ENCODE measurements around the gene TENT4B.

DNA sequence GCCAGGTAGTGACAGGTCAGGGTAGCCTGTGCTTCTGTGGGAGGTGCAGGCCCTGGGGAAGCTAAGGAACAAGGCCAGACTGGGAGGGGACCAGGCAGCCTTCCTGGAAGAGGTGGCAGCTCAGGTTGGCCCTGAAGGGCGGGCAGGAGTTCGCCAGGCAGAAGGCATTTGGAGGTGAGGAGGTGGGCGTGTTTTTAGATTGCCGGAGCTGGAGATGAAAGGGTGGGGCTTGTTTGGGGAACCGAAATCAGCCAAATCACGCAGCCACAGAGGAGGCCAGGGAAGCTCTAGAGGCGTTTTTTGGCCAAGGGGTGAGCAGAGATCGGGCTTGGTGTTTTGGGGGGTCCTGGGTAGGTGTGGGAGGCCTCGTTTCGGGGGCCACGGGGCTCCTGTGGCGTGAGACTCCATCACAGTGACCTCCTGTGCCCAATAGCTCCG is 120.8 kb downstream of the TENT4B start:
- no peak for TF ChIP-seq FOXK2 (IDR thresholded peaks at IDR 0.05)
- TF ChIP-seq TARDBP (IDR thresholded peaks at IDR 0.05) = no peak
- no peak for TF ChIP-seq ZNF384 (IDR thresholded peaks at IDR 0.05)
- TF ChIP-seq, protein P1, sequence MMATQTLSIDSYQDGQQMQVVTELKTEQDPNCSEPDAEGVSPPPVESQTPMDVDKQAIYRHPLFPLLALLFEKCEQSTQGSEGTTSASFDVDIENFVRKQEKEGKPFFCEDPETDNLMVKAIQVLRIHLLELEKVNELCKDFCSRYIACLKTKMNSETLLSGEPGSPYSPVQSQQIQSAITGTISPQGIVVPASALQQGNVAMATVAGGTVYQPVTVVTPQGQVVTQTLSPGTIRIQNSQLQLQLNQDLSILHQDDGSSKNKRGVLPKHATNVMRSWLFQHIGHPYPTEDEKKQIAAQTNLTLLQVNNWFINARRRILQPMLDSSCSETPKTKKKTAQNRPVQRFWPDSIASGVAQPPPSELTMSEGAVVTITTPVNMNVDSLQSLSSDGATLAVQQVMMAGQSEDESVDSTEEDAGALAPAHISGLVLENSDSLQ (IDR thresholded peaks at IDR 0.05) = no peak
- no peak for TF ChIP-seq BHLHE40 (IDR thresholded peaks at IDR 0.05; ENCODE audit: borderline replicate concordance)
- no peak for TF ChIP-seq FOXM1 (IDR thresholded peaks at IDR 0.05; ENCODE audit: borderline replicate concordance)
- TF ChIP-seq ARNT (IDR thresholded peaks at IDR 0.05) = no peak
- no peak for TF ChIP-seq SP1 (IDR thresholded peaks at IDR 0.05)
- TF ChIP-seq L3MBTL2 (conservative IDR thresholded peaks at IDR 0.05) = no peak
- TF ChIP-seq ELF4 (IDR thresholded peaks at IDR 0.05) = no peak
- no peak for TF ChIP-seq NFRKB (IDR thresholded peaks at IDR 0.05)
- TF ChIP-seq FOXA1 (IDR thresholded peaks at IDR 0.05) = no peak
- no peak for TF ChIP-seq SUZ12 (IDR thresholded peaks at IDR 0.05)
- TF ChIP-seq HDGF (IDR thresholded peaks at IDR 0.05; ENCODE audit: borderline replicate concordance) = no peak
